ENCODE data around the gene OTOP2.

The OTOP2 gene

DNA sequence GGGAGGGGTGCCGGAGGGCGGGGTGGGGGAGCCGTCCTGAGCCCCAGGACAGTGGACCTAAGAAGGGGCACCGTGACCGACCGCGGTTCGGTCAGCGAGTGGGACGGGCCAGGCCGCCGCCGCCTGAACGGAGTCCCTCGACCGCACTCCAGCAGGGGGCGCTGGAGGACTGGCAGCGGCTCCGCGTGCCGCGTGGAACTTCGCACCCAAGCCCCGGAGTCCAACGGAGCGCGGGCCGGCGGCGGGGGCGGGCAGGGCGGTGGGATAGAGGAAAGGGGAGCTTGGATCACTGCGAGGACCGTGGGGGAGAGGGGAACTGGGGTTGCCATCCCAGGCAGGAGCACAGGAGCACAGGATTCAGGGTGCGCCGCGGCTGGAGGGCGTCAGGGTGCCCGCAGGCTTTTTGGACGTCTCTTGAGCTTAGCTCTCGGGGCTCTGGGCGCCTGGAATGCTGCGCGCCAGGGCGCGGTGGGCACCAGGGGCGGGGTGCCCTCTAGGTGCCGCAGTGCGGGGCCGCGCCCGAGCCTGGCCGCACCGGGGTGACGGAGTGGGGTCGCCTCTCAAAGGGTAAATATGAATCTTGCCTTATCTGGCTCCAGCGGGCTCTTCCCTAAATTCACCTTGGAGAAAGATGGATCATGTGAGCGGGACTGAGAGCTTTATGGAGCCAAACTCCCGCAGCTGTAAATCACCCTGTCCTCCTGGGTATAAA lies 379 bp upstream of the OTOP2 start:
- DNase-seq: peak in 23 of 56 donors; percentile 4 to 70 (median 28)

DNA sequence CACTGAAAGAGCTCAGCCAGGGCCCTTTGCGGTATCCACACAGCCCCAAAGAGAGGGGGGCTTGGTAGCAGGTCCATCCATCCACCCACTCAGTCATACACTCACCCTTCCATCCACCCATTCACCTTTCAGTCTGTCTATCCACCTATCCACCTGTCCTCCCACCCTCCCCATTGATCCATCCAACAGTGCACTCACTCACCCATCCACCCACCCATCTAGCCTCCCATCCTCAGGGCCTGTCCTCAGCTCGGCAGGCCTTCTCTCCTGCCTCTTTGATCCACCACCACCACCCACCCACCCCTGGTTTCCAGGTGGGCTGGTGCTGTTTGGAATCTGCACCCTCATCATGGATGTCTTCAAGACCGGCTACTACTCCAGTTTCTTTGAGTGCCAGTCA lies 1.2 kb downstream of the OTOP2 start:
- no peak for DNase-seq

DNA sequence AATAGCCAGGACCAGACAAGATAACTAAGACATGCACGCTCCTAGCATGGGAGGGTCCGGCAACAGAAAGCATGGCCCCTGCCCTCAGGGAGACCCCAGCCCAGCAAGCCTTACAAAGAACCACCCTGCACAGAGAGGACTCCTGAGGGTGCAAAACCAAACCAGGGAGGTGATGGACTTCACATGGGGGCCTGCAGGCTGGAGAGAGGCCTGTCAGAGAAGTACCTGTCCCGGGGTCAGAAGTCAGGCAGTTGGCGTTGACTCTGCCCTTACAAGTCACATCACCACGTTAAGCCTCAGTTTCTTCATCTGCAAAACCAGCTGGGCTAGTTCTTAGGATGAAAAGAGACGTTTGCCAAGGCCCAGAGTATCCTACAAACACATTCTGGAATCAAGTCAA lies 4.7 kb downstream of the OTOP2 start:
- no peak for DNase-seq

DNA sequence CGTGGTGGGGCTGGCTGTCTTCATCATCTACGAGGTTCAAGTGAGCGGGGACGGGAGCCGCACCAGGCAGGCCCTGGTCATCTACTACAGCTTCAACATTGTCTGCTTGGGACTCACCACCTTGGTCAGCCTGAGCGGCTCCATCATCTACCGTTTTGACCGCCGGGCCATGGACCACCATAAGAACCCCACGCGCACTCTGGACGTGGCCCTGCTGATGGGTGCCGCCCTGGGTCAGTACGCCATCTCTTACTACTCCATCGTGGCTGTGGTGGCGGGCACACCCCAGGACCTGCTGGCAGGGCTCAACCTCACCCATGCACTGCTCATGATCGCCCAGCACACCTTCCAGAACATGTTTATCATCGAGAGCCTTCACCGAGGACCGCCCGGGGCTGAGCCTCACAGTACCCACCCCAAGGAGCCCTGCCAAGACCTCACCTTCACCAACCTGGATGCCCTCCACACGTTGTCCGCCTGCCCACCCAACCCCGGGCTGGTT lies 6.5 kb downstream of the OTOP2 start:
- no peak for DNase-seq

DNA sequence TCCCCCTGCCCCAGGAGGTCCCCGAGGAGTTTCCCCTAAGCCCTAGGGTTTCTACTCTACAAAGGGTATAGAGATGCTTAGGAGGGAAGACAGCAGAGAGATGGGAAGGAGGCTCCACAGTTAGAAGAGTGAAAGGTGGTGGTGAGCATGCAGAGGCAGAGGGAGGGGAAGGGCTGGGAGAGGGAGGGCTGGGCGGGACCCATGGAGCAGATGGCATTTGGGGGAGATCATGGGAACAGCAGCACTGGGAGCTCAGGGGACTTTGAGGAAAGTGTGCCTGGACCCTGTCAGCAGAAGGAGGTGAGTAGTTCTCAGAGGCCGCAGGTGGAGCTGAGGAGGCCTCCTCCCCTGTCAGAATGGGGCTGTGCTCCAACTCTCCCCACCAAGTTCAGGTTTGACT lies 11.0 kb downstream of the OTOP2 start:
- no peak for DNase-seq

DNA sequence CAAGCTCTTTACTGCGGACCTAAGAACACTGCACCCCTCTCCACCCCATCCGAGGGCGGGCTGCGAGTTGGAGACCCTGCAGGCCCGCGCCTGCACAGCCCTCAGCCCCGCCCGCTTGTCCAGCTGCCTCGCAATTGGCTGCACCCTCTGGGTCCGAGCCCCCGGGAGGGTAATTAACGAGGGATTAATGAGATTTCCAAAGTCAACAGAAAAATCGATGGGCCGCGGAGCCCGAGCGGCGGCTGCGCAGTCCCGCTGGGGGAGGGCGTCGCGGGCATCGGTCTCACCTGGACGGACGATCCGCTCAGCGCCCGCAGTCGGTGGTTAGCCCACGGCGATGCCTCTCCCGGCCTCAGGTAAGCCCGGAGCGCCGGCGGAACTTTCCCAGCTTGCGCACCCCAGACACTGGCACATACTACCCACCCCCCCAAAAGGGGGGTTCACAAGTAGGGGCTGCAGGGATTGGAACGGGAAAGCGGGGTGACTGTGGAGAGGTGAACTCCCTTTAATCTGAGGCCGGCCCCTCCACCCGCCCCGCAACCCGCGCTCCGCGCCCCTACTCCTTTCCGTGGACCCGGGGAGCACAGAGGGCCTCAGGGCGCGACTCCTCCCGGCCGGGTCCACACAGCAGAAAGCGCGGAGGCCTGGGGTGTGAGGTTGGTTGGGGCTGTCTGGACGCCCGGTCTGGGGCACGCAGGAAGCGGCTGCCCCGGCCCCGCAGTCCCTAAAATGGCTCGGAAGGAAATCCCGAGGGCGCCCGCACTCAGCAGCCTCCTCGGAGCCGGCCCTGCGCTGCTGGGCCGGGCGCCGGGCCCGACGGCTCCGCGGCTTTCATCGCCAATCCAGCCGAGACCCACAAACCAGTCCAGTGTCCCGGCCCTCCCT lies 11.8 kb downstream of the OTOP2 start, which contains the start of gene OTOP3:
TSS of gene OTOP3 (plus strand) at position 314 of the 885 bp plus-strand sequence. CDS start at position 338, 24 bp downstream.
- no peak for DNase-seq

DNA sequence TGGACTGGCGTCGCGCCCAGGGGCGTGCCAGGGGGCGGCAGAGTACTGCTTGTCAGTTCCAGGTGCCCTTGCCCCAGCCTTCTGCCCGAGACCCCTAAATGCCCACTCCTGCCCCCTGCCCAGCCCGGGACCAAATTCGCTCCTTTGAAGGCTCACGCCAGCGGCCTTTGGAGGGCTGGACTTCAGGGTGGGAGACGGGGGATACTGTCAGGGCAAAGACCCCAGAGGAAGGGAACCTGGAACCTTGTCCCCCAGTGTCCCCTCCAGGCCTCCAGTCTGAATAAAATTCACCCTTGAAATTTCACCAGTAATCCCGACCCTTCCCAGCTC lies 12.4 kb downstream of the OTOP2 start:
- DNase-seq: no peak

DNA sequence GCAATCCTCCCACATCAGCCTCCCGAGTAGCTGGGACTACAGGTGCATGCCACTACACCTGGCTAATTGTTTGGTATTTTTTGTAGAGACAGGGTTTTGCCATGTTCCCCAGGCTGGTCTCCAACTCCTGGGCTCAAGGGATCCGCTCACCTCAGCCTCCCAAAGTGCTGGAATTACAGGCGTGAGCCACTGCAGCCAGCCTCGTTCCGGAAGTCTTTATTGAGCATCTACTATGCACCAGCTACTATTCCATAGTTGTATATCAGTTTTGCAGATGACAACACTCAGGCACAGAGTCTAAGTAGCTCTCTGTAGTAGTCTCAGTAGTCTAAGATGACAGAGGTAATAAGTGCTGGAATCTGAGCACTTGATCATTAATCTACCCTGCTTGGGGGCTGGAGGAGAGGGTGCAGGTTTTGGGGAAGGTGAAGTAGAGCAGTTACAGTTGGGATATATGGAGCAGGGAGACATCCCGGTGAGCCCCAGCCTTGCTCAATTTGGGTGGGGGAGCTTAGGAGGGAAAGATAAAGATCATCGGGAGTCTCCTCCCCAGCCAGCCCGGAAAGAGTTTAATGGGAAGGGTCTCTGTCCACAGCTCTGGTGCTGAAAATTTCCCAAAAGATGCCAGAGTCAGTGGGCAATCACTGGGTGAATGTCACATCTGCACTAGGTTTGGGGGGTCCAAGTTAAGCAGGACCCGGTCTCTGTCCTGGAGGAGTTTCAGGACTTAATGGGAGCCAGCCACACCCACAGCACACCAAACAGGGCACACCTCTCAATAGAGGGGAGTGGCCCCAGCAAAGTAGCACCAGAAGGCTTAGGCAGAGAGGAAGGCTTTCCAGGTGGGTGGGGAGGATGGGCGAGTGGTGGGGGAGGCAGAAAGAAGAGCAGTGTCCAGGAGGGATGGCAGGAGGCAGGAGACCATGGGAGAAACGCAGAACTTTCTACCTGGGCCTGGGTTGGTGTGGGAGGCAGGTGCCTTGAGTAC lies 13.3 kb downstream of the OTOP2 start:
- DNase-seq: no peak

DNA sequence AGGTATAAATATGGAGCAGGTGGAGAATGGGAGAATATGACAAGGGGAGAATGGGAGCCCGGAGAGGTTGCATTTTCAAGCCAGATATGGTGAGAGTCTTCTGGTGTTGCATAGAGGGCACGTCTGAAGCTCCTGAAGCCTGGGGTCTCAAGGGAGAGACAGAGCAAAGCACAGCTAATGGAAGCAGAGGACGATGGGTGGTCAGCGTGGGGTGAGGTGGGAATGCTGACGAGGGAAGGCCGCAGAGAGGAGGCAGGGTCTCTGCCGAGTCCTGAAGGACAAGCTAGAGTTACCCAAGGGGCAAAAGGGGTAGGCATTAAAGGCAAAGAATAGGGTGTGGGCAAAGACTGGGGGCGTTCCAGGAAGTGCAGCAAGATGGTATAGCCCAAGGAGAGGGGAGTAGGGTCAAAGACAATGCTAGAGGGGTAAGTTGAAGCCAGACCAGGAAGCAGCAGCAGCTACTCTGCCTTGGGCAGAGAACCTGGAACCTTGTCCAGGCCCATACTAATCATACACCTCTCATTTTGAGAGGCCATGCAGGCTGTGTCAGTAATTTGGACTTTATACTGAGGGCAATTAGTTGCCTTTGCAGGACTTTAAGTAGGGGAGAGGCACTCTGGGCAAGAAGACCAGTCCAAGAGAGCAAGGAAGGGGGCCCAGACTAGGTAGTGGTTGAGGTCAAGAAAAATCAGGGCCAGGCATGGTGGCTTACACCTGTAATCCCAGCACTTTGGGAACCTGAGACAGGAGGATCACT lies 14.3 kb downstream of the OTOP2 start:
- DNase-seq: no peak

DNA sequence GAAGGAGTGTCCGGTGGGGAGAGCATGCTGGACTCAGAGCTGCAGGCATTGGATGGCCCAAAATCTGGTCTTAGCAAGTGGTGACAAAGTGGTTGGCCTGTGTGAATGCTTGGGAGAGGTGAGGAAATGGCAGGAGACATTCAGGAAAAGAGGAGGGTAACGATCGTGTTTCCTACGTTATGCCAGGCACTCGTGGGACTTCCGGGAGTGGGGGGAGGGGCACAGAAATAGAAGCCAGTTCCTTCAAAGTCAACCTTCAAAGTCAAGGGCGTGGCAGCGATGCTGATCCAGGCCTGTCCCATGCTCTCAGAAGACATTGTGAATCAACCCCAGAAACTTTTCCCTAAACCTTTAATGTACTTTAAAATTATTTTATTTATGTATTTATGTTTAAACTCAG lies 15.5 kb downstream of the OTOP2 start:
- no peak for DNase-seq

DNA sequence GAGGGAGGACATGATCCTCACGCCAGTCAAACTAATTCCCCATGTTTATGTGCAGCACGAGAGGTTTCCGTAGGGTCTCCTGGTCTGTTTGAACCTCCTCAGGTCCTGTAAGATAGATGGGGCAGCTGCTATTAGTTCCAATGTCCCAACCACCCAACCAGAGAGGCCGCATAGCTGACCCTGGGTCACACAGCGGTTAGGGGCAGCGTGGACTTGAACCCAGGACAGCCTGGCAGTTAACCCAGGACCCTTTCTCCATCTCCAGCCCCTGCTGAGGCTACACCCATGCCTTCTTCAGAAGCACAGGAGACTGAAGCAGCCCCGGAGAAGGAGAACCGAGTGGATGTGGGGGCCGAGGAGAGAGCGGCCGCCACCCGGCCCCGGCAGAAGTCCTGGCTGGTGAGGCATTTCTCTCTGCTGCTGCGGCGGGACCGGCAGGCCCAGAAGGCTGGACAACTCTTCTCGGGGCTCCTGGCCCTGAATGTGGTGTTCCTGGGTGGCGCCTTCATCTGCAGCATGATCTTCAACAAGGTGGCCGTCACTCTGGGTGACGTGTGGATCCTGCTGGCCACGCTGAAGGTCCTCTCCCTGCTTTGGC lies 17.2 kb downstream of the OTOP2 start:
- no peak for DNase-seq

DNA sequence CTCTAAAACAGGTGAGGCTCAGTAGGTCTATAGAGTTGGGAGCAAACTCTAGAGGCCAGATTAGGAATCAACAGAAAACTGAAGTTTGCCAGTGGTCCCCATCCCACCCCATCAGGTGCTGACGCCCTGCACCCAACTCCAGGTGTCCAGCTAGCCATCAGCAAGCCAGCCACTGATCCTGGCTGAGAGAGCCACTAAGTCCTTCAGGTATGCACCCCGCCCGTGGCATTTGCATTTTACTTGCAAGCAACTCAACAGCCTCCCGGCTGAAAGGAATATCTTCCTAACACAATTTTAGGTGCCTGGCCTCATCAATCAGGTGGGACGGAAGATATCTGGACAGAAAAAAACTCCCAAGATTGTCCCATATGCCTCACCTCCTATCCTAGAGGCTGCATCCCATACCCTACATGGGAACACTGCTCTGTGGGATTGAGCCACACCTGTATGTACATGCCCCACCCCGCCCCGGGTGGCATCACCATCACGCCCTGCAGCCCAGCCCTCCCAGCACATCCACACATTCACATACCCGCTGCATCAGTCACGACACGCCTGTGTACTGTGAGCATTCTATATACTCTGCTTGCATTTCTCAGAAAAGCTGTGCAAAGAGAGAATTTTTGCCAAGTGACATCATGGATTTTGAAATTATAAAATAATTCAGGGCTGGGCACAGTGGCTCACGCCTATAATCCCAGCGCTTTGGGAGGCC lies 19.9 kb downstream of the OTOP2 start:
- DNase-seq: no peak

DNA sequence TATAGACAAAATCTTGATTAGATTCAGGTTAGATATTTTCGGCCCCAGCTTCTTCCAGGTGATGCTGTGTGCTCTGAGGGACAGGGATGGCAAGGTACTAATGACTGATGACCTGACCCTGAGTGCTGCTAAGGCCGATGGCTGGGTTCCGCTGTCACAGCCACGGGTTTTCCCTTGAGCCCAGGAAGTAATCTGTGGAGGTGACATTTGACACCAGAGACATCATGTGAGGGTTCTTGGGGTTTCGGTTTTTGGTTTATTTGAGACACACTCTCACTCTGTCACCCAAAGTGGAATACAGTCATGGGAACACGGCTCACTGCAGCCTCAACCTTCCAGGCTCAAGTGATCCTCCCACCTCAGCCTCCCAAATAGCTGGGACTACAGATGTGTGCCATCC lies 21.5 kb downstream of the OTOP2 start:
- no peak for DNase-seq

DNA sequence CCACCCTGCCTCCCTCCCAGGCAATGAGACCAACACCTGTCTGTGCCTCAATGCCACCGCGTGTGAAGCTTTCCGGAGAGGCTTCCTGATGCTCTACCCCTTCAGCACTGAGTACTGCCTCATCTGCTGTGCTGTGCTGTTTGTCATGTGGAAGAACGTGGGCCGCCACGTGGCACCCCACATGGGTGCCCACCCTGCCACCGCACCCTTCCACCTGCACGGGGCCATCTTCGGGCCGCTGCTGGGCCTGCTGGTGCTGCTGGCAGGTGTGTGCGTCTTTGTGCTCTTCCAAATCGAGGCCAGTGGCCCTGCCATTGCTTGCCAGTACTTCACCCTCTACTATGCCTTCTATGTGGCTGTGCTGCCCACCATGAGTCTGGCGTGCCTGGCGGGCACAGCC lies 22.6 kb downstream of the OTOP2 start:
- no peak for DNase-seq

DNA sequence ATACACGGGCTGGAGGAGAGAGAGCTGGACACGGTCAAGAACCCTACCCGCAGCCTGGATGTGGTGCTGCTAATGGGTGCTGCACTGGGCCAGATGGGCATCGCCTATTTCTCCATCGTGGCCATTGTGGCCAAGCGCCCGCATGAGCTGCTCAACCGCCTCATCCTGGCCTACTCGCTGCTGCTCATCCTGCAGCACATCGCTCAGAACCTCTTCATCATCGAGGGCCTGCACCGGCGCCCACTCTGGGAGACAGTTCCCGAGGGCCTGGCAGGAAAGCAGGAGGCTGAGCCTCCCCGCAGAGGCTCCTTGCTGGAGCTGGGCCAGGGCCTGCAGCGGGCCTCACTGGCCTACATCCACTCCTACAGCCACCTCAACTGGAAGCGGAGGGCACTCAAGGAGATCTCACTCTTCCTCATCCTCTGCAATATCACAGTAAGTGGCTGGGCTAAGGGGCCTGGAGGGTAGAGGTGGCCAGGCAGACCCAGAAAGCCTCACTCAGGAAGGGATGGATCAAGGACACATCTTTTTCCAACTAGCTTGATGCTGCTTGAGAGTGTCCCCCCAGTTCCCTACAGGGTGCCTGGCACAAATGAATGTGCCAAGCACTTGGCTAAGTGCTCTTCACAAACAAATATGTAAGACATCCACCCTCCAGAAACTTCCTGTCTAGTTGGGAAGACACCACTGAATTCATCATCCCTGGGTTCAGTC lies 23.1 kb downstream of the OTOP2 start:
- no peak for DNase-seq

DNA sequence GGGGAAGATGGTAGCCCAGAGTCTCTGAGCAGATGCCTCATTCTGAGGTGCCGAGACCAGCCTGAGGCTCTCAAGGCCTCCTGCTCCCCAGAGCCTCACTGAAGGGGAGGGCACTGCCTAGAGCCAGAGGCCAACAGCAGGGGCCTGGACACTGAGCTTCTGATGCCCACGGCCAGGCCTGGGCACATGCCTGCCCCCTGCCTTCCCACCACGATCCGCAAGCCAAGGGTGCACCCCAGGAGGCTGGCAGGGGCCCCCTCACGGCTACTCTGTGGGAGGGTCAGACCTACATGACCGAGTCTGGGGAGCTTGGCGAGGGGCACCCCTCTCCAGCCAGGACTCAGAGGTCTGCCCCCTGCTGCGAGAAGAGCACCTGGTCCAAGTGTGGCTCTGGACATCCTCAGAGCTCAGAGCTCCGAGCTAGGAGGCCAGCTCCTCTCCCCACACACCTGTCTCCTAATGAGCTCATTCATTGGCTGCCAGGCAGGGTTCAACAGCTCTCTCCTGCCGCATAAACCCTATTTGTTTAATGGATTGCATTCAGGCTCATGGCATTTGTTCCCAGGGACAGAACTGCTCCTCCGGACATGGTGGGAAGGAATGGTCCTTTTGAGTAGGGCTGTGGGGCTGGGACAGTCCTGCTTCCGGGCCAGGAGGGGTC lies 25.5 kb downstream of the OTOP2 start:
- DNase-seq: no peak

DNA sequence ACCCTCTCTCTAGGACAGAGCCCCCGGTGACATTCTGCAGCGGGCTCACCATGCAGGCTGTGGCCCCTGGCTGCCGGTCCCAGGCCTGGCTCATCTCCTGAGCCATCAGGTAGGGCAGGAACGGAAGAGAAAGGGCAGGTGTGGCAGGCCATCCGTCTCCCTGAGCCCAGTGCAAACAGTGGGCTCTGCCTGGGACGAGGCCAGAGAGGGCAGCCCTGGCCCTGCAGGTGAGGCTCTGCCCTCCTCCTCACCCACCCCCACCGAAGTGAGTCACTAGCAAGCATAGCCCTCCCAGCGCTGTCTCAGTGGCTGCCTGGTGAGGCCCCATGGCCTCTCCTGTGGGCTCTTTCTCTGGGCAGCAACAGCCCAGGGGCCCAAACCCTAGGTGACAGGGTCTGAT lies 26.1 kb downstream of the OTOP2 start:
- DNase-seq: no peak

DNA sequence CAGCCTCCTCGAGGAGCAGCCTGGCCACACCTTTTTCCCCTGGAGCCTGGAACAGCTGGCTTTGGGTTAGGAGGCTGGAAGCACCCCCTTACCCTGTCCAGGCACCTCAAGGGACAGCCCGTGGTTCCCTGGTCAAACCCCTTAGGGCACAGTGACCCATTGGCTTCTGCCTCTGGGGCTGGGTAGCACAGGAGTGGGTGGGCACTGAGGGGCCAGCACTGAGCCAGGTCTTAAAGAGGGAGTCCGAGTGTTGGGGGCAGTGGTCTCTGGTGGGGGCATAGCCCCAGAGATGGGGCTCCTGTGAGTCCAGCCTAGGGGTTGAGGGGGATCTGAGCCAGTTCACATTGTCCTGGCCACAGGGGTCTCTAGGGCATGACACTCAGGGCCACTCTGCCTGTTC lies 27.0 kb downstream of the OTOP2 start:
- DNase-seq: no peak
